Measurements from ENCODE around the gene DPYD. TPM values are rescaled to one million over a fixed set of nuclear protein-coding genes. Genes with fewer than 3 reads are reported as not detected.

DPYD gene
- total and polyA plus RNA-seq, 7 donors, result 2.5 to 7.3 (median 5.1) TPM

DNA sequence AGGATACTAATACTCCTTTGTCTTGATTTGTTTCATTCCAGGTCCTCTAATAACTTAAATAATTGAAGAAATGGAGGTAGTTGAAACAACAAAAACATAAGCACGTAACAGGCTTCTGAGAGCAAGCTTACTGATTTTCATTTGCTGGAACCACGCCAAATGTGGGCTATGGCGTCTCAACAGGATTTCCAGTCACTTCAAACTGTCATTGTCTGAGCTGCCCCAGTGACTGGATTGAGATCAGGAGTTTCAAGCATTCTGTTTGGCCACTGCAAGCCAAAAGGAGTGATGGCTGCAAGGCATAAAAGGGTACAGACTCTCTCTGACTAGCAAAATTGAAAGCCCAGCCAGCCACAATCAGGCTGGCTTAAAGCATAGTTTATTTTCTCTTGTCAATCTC lies 289.9 kb downstream of the DPYD start:
- Histone ChIP-seq H3K4me1 (no peaks in the 10 kb centered on the region), H3K4me3 (no peak overlapping the region), H3K9me3 (no peaks in the 10 kb centered on the region), H3K36me3 (ENCODE audit: insufficient read depth in 1 of 2, low read depth in 1 of 2) (no peaks in the 10 kb centered on the region), H3K27me3 (ENCODE audit: insufficient read depth in 3 of 3, low read length in 2 of 3) (no peaks in the 10 kb centered on the region), H3K27ac (no peak overlapping the region)
- ATAC-seq, result no peak
- TF ChIP-seq, protein P1, sequence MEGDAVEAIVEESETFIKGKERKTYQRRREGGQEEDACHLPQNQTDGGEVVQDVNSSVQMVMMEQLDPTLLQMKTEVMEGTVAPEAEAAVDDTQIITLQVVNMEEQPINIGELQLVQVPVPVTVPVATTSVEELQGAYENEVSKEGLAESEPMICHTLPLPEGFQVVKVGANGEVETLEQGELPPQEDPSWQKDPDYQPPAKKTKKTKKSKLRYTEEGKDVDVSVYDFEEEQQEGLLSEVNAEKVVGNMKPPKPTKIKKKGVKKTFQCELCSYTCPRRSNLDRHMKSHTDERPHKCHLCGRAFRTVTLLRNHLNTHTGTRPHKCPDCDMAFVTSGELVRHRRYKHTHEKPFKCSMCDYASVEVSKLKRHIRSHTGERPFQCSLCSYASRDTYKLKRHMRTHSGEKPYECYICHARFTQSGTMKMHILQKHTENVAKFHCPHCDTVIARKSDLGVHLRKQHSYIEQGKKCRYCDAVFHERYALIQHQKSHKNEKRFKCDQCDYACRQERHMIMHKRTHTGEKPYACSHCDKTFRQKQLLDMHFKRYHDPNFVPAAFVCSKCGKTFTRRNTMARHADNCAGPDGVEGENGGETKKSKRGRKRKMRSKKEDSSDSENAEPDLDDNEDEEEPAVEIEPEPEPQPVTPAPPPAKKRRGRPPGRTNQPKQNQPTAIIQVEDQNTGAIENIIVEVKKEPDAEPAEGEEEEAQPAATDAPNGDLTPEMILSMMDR (IDR thresholded peaks at IDR 0.05), result no peak
- DNase-seq, result no peak
- intact Hi-C loops (cut with DNase I), result no loop called here
- WGBS, 3 donors, result 49 to 55% (median 54%) methylated on average over 3 of the region's 3 CpGs

DNA sequence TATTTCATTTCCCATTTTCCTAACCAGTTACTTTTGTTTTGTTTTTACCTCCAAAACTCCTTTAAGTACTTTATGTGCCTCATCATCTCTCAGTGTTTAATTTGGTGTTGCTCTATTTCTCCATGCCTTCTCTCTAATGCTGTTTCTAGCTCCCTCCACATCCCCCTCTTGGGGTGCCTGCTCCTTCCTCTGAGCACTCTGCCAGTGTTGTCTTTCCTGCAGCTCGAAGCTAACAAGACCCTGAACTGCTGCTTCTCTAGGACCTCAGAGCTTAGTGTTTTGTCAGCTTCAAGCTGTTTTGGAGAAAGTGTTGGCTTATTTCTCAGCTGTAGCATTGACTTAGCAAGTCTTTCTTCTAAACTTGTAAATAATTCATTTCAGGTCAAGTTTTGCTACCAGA lies 290.6 kb downstream of the DPYD start:
- Histone ChIP-seq H3K27me3 (ENCODE audit: insufficient read depth in 3 of 3, low read length in 2 of 3) (no peaks in the 10 kb centered on the region), H3K4me1 (no peaks in the 10 kb centered on the region), H3K36me3 (ENCODE audit: insufficient read depth in 1 of 2, low read depth in 1 of 2) (no peaks in the 10 kb centered on the region), H3K9me3 (no peaks in the 10 kb centered on the region), H3K4me3 (no peak overlapping the region), H3K27ac (no peak overlapping the region)
- intact Hi-C loops (cut with DNase I), result no loop called here
- ATAC-seq (no peak), DNase-seq (no peak)
- WGBS, 3 donors, result 65 to 77% (median 66%) methylated on average over 1 of the region's 1 CpG
- TF ChIP-seq, protein P1 (IDR thresholded peaks at IDR 0.05), result no peak

DNA sequence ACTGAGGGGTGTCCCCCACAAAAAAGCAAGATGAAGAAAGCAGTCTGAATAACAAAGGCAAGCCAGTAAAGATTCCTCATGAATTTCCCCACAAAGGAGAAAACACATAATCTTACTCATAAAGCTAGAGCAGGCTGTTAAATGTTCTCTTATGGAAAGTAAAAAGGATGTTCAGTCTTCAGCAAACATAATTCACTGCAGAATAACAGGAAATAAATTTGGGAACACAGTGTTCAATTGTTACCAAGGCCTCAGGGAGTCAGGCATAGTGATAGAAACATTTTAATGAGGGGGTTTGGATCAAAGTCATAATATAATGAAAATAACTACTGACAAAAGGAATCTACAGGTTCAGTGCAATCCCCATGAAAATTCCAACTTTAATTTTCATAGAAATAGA lies 297.6 kb downstream of the DPYD start:
- Histone ChIP-seq H3K27me3 (ENCODE audit: insufficient read depth in 3 of 3, low read length in 2 of 3) (no peaks in the 10 kb centered on the region), H3K4me3 (no peak overlapping the region), H3K36me3 (ENCODE audit: insufficient read depth in 1 of 2, low read depth in 1 of 2) (no peaks in the 10 kb centered on the region), H3K27ac (no peak overlapping the region), H3K9me3 (no peaks in the 10 kb centered on the region), H3K4me1 (peaks cover 4% of the 10 kb centered on the region)
- no peak for ATAC-seq
- no peak for DNase-seq
- intact Hi-C loops (cut with DNase I), result no loop called here
- TF ChIP-seq, protein P1 (IDR thresholded peaks at IDR 0.05), result no peak

DNA sequence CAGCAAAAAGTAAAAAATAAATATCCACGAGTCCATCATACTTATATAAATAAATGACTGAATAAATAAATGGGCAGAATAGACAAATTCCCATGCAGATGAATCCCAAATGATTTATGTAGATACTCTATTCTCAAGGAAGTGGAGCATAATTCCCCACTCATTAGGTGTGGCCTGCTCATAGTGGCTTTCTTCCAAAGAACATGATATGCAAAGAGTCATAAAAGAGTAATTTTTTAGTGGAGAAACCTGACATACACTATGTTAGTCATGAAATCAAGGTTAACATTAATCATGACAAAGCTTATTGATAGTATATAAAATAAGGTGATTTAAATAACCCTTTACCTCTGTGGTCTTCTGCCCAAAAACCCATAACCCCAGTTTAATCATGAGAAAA lies 298.9 kb downstream of the DPYD start:
- intact Hi-C loops (cut with DNase I), result no loop called here

DNA sequence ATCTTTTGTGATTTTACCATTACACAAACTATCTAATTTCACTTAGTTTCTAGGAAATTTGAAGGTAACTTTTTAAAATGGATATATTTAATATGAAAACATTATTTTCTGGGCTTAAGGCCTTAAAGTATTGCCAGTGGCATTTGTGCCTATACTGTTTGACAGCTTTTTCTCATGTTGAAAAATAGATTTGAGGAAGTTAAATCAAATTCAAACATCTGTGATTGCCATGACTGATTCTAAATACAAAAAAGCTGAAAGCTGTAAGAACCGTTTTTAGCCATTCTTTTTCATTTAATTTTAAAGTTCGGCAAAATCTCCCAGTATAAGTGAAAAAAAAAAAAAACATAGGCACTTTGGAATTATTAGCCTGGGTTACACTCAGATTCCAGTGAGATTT lies 301.1 kb downstream of the DPYD start:
- Histone ChIP-seq H3K4me1 (peaks cover 4% of the 10 kb centered on the region), H3K4me3 (no peak overlapping the region), H3K27me3 (ENCODE audit: insufficient read depth in 3 of 3, low read length in 2 of 3) (no peaks in the 10 kb centered on the region), H3K27ac (no peak overlapping the region), H3K36me3 (ENCODE audit: insufficient read depth in 1 of 2, low read depth in 1 of 2) (no peaks in the 10 kb centered on the region), H3K9me3 (no peaks in the 10 kb centered on the region)
- ATAC-seq (no peak), DNase-seq (no peak)
- intact Hi-C loops (cut with DNase I), result no loop called here
- WGBS, 3 donors, result 97% methylated on average over 2 of the region's 2 CpGs
- TF ChIP-seq, protein P1 (IDR thresholded peaks at IDR 0.05), result no peak

More for the DNA sequence above, 298.9 kb downstream of the DPYD start:
- Histone ChIP-seq H3K27me3 (ENCODE audit: insufficient read depth in 3 of 3, low read length in 2 of 3) (no peaks in the 10 kb centered on the region), H3K4me1 (peaks cover 4% of the 10 kb centered on the region), H3K9me3 (no peaks in the 10 kb centered on the region), H3K4me3 (no peak overlapping the region), H3K36me3 (ENCODE audit: insufficient read depth in 1 of 2, low read depth in 1 of 2) (no peaks in the 10 kb centered on the region), H3K27ac (no peak overlapping the region)
- 80 to 85% (median 82%) methylated on average over 1 of the region's 1 CpG for WGBS, 3 donors
- TF ChIP-seq, protein P1 (IDR thresholded peaks at IDR 0.05), result no peak
- ATAC-seq, result no peak
- DNase-seq, result no peak

Data from psoas muscle (tissue), 8 donors.